Retinal pigment epithelial cell (primary cell): ENCODE measurements around the gene NCOA1.

Experiments
- DNase-seq: peaks from one replicate; pipeline ENCODE4 v3.0.0-alpha.2; 2010; ENCODE audit warnings: low read depth
- H3K4me3 ChIP-seq: 2 replicates; pipeline ENCODE4 v1.5.1; 2011; ENCODE audit warnings: mild to moderate bottlenecking, low read length, control low read depth, moderate library complexity
- TF ChIP-seq, protein P1 (sequence below): conservative IDR thresholded peaks from 2 replicates; pipeline ENCODE4 v1.5.1; 2011; ENCODE audit warnings: low read depth, low read length, control low read depth, inconsistent platforms

The NCOA1 gene

DNA sequence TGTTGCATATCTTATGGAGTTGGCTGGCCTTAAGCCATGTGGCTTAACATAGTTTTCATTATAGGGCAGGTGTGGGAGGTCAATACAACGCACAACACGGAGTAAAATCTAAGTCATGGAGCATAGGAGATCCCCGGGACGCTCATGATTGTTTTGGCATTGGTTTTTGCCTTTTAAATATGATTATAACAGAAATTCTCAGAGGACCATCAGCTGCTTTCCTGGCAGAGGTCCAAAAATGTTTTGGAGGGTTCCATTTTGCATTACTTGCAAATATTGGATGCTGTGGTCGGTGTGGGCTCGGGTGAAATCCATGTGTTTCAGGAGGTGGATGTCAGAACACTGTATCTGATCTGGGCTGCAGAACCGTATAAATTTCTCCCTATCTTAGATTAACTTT is 3.4 kb downstream of the NCOA1 start:
- TF ChIP-seq, protein P1, sequence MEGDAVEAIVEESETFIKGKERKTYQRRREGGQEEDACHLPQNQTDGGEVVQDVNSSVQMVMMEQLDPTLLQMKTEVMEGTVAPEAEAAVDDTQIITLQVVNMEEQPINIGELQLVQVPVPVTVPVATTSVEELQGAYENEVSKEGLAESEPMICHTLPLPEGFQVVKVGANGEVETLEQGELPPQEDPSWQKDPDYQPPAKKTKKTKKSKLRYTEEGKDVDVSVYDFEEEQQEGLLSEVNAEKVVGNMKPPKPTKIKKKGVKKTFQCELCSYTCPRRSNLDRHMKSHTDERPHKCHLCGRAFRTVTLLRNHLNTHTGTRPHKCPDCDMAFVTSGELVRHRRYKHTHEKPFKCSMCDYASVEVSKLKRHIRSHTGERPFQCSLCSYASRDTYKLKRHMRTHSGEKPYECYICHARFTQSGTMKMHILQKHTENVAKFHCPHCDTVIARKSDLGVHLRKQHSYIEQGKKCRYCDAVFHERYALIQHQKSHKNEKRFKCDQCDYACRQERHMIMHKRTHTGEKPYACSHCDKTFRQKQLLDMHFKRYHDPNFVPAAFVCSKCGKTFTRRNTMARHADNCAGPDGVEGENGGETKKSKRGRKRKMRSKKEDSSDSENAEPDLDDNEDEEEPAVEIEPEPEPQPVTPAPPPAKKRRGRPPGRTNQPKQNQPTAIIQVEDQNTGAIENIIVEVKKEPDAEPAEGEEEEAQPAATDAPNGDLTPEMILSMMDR: no peak
- DNase-seq: no peak
- no peak overlapping the region for H3K4me3 ChIP-seq

DNA sequence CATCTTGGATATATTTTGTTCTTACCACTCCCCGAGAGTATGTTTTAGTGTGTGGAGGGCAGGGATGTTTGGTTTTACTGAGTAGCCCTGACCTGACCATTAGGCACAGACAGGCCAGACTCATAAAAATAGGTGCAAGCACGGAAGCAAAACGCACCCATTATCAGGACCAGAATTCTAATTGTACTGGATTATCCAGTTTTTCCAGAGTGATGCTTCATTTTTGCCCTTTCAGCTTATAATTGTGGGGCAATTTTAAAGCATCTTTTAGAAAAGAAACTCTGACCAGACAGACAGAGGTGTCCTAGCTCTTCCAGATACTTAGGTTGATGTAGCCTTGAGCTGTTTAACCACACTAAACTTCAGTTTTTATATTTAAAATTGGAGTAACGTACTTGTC is 4.4 kb downstream of the NCOA1 start:
- TF ChIP-seq, protein P1: no peak
- no peak overlapping the region for H3K4me3 ChIP-seq
- no peak for DNase-seq

DNA sequence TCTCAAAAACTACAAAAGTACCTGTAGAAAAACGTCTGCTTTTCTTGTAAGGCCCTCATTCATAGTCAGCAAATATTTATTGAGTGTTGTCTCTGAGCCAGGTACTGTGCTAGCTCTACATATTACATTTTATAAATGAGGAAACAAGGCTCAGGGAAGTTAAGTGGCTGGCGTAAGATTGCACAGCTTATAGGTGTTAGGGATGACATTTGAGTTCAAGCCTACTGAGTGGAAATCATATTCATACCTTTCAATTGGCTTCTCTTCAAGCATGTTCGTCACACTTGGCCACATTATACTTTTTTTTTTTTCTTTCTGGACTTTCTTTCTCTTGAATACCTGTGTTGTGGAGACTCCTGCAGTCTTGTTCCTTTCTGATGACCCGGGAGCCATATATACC is 5.9 kb downstream of the NCOA1 start:
- DNase-seq: no peak
- H3K4me3 ChIP-seq: no peak overlapping the region
- TF ChIP-seq, protein P1: no peak

DNA sequence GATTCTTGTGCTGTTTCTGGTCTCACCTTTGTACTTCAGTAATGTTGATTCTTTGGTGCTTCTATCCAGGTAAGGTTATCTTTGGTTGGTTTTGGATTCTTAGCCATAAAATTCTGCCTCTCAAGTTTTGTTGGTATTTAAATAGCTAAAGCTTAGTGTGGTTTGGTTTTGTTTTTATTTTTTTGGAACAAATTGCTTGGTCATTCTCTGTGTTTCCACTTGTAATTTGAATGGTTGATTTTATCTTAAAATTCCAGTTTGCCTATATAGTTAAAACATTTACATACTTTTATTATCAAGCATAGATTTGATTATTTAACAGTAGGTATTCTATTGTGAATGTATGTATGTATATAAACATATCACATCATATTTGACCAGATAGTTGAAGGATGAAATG is 6.6 kb downstream of the NCOA1 start:
- DNase-seq: no peak
- no peak overlapping the region for H3K4me3 ChIP-seq
- TF ChIP-seq, protein P1: no peak

DNA sequence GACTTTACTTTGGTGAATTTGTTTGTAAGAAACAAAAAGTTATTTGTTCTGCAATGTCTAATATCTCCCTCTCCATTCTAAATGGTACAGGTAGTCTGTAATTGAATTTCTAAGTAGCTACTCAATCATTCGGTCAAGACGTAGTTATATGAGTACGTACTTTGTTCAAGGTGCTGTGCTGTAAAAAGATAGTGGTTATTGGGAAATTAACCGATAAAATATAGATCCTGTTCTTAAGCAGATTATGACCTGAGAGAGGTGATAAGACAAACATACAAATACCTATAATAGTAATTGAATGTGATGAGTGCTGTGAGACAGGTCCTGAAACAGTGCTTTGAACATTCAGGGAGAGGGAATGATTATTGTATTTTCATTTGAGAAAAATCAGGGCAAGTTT is 7.1 kb downstream of the NCOA1 start:
- TF ChIP-seq, protein P1: no peak
- H3K4me3 ChIP-seq: no peak overlapping the region
- no peak for DNase-seq

DNA sequence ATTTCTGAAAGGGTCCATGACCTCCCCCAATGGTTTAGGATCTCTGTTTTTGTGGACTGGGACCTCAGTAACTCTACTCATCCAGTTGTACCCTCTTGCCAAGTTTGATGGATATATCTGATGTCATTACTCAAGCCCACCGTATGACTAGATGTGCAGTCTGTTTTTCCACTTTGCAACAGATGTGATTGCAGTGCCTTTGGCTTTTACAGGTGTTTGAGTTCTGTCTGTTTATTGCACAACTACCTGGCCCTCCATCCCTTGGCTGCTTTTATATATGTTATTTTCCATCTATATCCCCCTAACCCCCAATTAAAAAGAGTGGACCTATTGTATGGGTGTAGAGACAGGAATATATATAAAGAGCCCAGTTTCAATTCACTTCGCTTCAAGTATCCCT is 10.8 kb downstream of the NCOA1 start:
- TF ChIP-seq, protein P1: no peak
- no peak for DNase-seq

DNA sequence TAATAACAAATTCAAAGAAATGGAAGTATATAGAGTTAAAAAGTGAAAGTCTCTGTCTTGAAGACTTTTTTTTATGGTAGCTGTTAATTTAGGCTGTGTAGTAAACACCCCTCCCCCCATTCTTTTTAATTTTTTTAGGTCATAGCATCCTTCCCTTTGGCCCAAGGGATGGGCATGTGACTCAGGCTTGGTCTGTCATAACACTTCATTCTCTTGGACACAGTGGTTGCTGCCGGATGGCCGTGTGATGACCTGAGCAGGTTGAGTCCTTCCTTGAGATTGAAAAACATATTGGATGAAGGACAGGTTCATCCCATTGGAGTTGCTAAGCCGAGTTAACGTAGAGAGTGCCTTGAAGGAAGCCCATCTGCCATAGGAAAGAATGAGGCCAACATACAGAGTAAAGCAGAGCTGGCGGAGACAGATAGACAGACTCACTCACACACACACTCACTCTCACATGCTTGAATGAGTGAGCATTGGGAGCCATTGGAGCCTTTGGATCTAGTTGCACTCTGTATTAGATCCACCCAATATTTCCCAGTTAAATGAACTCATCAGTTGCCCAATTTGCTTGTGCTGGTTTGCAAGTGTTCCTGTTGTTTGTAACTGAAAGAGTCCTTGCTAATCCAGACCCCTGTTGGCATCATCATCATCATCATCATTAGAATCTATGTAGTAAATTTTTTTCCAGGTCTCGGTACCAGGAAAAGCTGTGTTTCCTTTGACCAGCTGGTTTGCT is 14.7 kb downstream of the NCOA1 start:
- TF ChIP-seq, protein P1: no peak
- H3K4me3 ChIP-seq: no peak overlapping the region
- DNase-seq: no peak

More for the DNA sequence above, 10.8 kb downstream of the NCOA1 start:
- H3K4me3 ChIP-seq: no peak overlapping the region
